Fibroblast of pulmonary artery (primary cell): Measurements from ENCODE around the gene CHRNA4.

Source experiments
- DNase-seq: peaks from one replicate; pipeline ENCODE4 v3.0.0-alpha.2; 2010; ENCODE audit warnings: low read depth
- H3K4me3 ChIP-seq: replicated peaks from 2 replicates; pipeline ENCODE4 v1.5.1; 2011; ENCODE audit warnings: low read depth, mild to moderate bottlenecking, control low read depth, low read length, moderate library complexity
- CTCF ChIP-seq: IDR thresholded peaks from 2 replicates; pipeline ENCODE4 v1.5.1; 2011; ENCODE audit warnings: mild to moderate bottlenecking, control low read depth, low read length, inconsistent platforms; ENCODE audit errors: missing control alignments

The CHRNA4 gene

GRCh38 chr20:63401384-63402110, 40.4 kb upstream of the CHRNA4 start:
- H3K4me3 ChIP-seq = no peak overlapping the region
- TF ChIP-seq CTCF = no peak
- DNase-seq = no peak

GRCh38 chr20:63400486-63401210, 39.5 kb upstream of the CHRNA4 start:
- TF ChIP-seq CTCF = no peak
- H3K4me3 ChIP-seq = no peak overlapping the region

GRCh38 chr20:63399596-63400375, 38.6 kb upstream of the CHRNA4 start:
- no peak overlapping the region for H3K4me3 ChIP-seq
- no peak for TF ChIP-seq CTCF
- no peak for DNase-seq

More at GRCh38 chr20:63400486-63401210, 39.5 kb upstream of the CHRNA4 start:
- no peak for DNase-seq

GRCh38 chr20:63398744-63399514, 37.8 kb upstream of the CHRNA4 start:
- no peak overlapping the region for H3K4me3 ChIP-seq
- no peak for TF ChIP-seq CTCF
- no peak for DNase-seq

GRCh38 chr20:63397946-63398450, 36.8 kb upstream of the CHRNA4 start:
- TF ChIP-seq CTCF = no peak
- no peak for DNase-seq
- H3K4me3 ChIP-seq = no peak overlapping the region

- no peak for DNase-seq
- no peak overlapping the region for H3K4me3 ChIP-seq
- no peak for TF ChIP-seq CTCF
Measured at GRCh38 chr20:63397155-63397843, 36.1 kb upstream of the CHRNA4 start.
